Kidney (tissue), 14 donors: Measurements from ENCODE around the gene POLR3H. TPM values are rescaled to one million over a fixed set of nuclear protein-coding genes. Genes with fewer than 3 reads are reported as not detected.

Source experiments
- DNase-seq, 5 donors: peaks; one replicate each; pipeline ENCODE4 v3.0.0-alpha.2; 2013 to 2020
- FAIRE-seq: peaks from 2 replicates; lab custom pipeline; 2012; peaks lifted over from hg19 to GRCh38; lab: Jason Lieb, UNC
- H3K27ac ChIP-seq, 2 donors: one replicate each; pipeline ENCODE4 v1.7.0; 2013; ENCODE audit warnings: low read depth in 2 of 2, low read length in 2 of 2, inconsistent platforms in 1 of 2
- H3K27me3 ChIP-seq: one replicate; pipeline ENCODE4 v1.7.1; 2013; ENCODE audit warnings: low read length, inconsistent platforms; ENCODE audit not compliant: control insufficient read depth, insufficient read depth
- H3K36me3 ChIP-seq, 3 donors: one replicate each; pipeline versions ENCODE4 v1.7.0 to v1.7.1; 2013; ENCODE audit warnings: low read length in 3 of 3, control low read depth in 1 of 3, inconsistent platforms in 1 of 3; ENCODE audit not compliant: insufficient read depth in 3 of 3, control insufficient read depth in 2 of 3
- H3K4me1 ChIP-seq, 3 donors: one replicate each; pipeline versions ENCODE4 v1.7.0 to v1.7.1; 2013; ENCODE audit warnings: low read length in 3 of 3, inconsistent platforms in 1 of 3, low read depth in 1 of 3; ENCODE audit not compliant: control insufficient read depth in 2 of 3, insufficient read depth in 2 of 3
- H3K4me3 ChIP-seq, 3 donors: one replicate each; pipeline versions ENCODE4 v1.7.0 to v1.8.1; 2013; ENCODE audit warnings: low read length in 3 of 3, control low read depth in 1 of 3, inconsistent platforms in 1 of 3
- H3K9ac ChIP-seq, 3 donors: one replicate each; pipeline versions ENCODE4 v1.7.0 to v1.7.1; 2013; ENCODE audit warnings: low read length in 3 of 3, control low read depth in 1 of 3, inconsistent platforms in 1 of 3
- H3K9me3 ChIP-seq, 3 donors: one replicate each; pipeline versions ENCODE4 v1.7.0 to v1.7.1; 2013; ENCODE audit warnings: low read length in 3 of 3, control low read depth in 1 of 3, inconsistent platforms in 1 of 3; ENCODE audit not compliant: control insufficient read depth in 2 of 3, insufficient read depth in 1 of 3
- intact Hi-C: fragments of 100-400 bp; cut with DNase I; formaldehyde crosslinking; loops from one replicate; pipeline ENCODE4 v1.11.1; 2022
- polyA plus RNA-seq: library from polyadenylated mRNA; stranded (reverse); fragments of 350-450 nt; fragmentation: Illumina TruSeq; extraction: RNeasy Lipid Tissue Mini Kit (QIAGEN cat#74804); gene quantifications from one replicate; pipeline ENCODE4 v1.2.3, GENCODE V29; 2014; ENCODE audit warnings: low read depth, low replicate concordance; ENCODE audit not compliant: insufficient read depth
- total RNA-seq: library from RNA; stranded (reverse); fragmentation: NEBNext Ultra II Directional; extraction: Animal tissue kit (Norgen Biotek cat#: 25700); gene quantifications from one replicate; pipeline ENCODE4 v1.2.1, GENCODE V29; 2021
- TF ChIP-seq, protein P1 (sequence below): IDR thresholded peaks from 3 replicates; pipeline ENCODE4 v1.5.1; 2012; ENCODE audit warnings: mild to moderate bottlenecking, moderate library complexity, borderline replicate concordance; ENCODE audit not compliant: insufficient read depth; ENCODE audit errors: extremely low read depth
- donor health status: control.
- donor health status: control.
- donor health status: control.
- donor health status: control.
- donor health status: control.
- donor health status: DM: yes; HTN: yes; CAD: no.
- donor health status: Normal renal cell carcinoma (clear cell type).

The POLR3H gene
- total and polyA plus RNA-seq, 2 donors from 2014 or later: 37.4 to 39.4 TPM

GRCh38 chr22:41524251-41524661 lies 20.0 kb downstream of the POLR3H start:
- Histone ChIP-seq H3K4me3 (no peak overlapping the region), H3K4me1 (peaks cover 0 to 24% (median 17%) of the 10 kb centered on the region in 3 donors), H3K27ac (peak overlapping the region; percentile 69 to 84), H3K9me3 (no peaks in the 10 kb centered on the region), H3K36me3 (peaks cover 0 to 79% (median 38%) of the 10 kb centered on the region in 3 donors), H3K27me3 (no peaks in the 10 kb centered on the region), H3K9ac (no peak overlapping the region)
- FAIRE-seq: no peak
- DNase-seq: peak in 1 of 5 donors; percentile 86
- intact Hi-C loops: no loop called here
- TF ChIP-seq, protein P1, sequence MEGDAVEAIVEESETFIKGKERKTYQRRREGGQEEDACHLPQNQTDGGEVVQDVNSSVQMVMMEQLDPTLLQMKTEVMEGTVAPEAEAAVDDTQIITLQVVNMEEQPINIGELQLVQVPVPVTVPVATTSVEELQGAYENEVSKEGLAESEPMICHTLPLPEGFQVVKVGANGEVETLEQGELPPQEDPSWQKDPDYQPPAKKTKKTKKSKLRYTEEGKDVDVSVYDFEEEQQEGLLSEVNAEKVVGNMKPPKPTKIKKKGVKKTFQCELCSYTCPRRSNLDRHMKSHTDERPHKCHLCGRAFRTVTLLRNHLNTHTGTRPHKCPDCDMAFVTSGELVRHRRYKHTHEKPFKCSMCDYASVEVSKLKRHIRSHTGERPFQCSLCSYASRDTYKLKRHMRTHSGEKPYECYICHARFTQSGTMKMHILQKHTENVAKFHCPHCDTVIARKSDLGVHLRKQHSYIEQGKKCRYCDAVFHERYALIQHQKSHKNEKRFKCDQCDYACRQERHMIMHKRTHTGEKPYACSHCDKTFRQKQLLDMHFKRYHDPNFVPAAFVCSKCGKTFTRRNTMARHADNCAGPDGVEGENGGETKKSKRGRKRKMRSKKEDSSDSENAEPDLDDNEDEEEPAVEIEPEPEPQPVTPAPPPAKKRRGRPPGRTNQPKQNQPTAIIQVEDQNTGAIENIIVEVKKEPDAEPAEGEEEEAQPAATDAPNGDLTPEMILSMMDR: no peak

GRCh38 chr22:41523464-41524221 lies 20.6 kb downstream of the POLR3H start:
- H3K27ac ChIP-seq: peak overlapping the region; percentile 69 to 84
- no peak overlapping the region for H3K4me3 ChIP-seq
- DNase-seq (peak in 1 of 5 donors; percentile 81), FAIRE-seq (no peak)
- TF ChIP-seq, protein P1: no peak
- peaks cover 0 to 79% (median 36%) of the 10 kb centered on the region in 3 donors for H3K36me3 ChIP-seq
- intact Hi-C loops: no loop called here
- H3K9ac ChIP-seq: peak overlapping the region in 1 of 3 donors; percentile 19
- H3K9me3 ChIP-seq: no peaks in the 10 kb centered on the region
- H3K4me1 ChIP-seq: peaks cover 0 to 24% (median 17%) of the 10 kb centered on the region in 3 donors
- H3K27me3 ChIP-seq: no peaks in the 10 kb centered on the region

DNA sequence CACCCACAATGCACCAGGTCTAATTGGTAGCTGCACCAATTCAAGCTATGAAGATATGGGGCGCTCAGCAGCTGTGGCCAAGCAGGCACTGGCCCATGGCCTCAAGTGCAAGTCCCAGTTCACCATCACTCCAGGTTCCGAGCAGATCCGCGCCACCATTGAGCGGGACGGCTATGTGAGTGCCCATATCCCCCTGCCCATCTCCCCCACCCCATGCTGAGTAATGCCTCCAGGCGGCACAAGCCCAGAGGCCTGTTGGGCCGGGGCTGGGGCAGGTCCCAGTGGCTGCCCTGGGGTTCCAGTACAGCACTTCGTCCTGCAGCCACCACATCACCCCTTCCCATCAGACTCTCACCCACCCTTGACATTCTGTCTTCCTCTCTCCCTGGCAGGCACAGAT lies 21.5 kb downstream of the POLR3H start:
- FAIRE-seq (no peak), DNase-seq (no peak)
- TF ChIP-seq, protein P1: no peak
- Histone ChIP-seq H3K27me3 (no peaks in the 10 kb centered on the region), H3K4me3 (no peak overlapping the region), H3K36me3 (peaks cover 0 to 78% (median 34%) of the 10 kb centered on the region in 3 donors), H3K9ac (no peak overlapping the region), H3K27ac (no peak overlapping the region), H3K9me3 (no peaks in the 10 kb centered on the region), H3K4me1 (peaks cover 0 to 26% (median 17%) of the 10 kb centered on the region in 3 donors)
- intact Hi-C loops: no loop called here
